Cardiac fibroblast (primary cell): ENCODE data around the gene ACBD5.

ENCODE experiments used
- DNase-seq, 2 donors: peaks; one replicate each; pipeline versions ENCODE4 v3.0.0 to v3.0.0-alpha.2; 2010; ENCODE audit warnings: low read depth in 2 of 2
- H3K4me3 ChIP-seq, 2 donors: replicated peaks in 1 of 2; 1 replicate in 1 of 2; 2 replicates in 1 of 2; pipeline ENCODE4 v1.5.1; 2011; ENCODE audit warnings: low read depth in 2 of 2, low read length in 2 of 2, mild to moderate bottlenecking in 2 of 2, moderate library complexity in 1 of 2
- TF ChIP-seq, protein P1 (sequence below): IDR thresholded peaks from one replicate; pipeline ENCODE4 v1.5.1; 2011; ENCODE audit warnings: low read depth, mild to moderate bottlenecking, low read length, inconsistent platforms

ACBD5 gene

DNA sequence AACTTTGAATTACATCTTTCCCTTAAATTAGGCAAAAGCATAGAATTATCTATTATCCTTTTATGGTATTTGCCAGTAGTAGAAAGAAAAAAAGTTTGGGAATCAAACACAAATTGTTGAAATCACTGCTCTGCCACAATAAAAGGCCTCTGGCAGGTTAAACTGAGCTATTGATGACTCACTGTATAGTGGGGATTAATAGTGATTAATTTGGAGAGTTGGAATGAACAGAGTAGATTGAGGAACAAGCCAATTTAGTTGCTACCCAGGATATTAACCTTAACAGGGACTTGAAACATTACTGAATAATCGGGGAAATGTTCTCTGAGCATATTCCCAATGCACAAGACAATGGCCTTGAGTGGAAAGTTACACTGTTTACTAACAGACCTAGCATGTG, 52.3 kb downstream of the ACBD5 start:
- no peak for DNase-seq
- H3K4me3 ChIP-seq, result no peak overlapping the region
- TF ChIP-seq, protein P1, sequence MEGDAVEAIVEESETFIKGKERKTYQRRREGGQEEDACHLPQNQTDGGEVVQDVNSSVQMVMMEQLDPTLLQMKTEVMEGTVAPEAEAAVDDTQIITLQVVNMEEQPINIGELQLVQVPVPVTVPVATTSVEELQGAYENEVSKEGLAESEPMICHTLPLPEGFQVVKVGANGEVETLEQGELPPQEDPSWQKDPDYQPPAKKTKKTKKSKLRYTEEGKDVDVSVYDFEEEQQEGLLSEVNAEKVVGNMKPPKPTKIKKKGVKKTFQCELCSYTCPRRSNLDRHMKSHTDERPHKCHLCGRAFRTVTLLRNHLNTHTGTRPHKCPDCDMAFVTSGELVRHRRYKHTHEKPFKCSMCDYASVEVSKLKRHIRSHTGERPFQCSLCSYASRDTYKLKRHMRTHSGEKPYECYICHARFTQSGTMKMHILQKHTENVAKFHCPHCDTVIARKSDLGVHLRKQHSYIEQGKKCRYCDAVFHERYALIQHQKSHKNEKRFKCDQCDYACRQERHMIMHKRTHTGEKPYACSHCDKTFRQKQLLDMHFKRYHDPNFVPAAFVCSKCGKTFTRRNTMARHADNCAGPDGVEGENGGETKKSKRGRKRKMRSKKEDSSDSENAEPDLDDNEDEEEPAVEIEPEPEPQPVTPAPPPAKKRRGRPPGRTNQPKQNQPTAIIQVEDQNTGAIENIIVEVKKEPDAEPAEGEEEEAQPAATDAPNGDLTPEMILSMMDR, result no peak

- TF ChIP-seq, protein P1, result no peak
These were observed 70.7 kb downstream of the ACBD5 start for GRCh38 chr10:27169849-27170248.

DNA sequence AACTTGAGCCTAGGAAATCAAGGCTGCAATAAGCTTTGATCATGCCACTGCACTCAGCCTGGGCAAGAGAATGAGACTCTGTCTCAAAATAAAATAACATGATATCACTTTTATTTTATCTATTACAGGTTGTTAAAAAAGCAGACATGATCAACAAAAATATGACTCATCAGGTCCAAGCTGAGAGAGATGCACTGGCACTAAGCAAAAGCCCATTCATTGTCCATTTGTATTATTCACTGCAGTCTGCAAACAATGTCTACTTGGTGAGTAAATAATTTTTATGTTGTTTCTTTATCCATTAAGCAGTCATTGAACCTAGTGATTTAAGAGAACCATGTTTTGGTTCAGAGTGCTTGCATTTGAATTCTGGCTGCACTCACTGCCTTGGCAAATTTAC, 82.2 kb downstream of the ACBD5 start:
- TF ChIP-seq, protein P1, result no peak
- peak in 1 of 2 donors; percentile 41 for DNase-seq
- no peak overlapping the region for H3K4me3 ChIP-seq

More at GRCh38 chr10:27169849-27170248, 70.7 kb downstream of the ACBD5 start:
- H3K4me3 ChIP-seq, result no peak overlapping the region
- DNase-seq, result no peak

DNA sequence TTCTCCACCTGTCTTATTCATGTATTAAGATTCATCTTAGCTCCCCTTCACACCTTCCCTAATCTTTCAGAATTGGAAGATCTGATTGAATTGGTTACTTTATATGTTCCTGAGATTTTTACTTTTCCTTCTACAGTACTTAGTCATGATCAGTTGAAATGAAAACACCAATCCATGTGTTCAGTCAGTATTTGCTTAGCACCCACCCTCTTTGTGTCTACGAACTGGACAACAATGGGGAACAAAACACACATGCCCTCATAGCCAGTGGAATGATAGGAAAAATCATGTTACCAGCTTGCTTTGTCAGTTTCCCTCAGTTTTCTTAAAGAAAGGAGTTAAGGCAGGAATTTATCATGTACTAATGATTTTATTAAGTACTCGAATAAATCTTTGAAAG, 83.4 kb downstream of the ACBD5 start:
- no peak overlapping the region for H3K4me3 ChIP-seq
- peak; percentile 15 to 21 for DNase-seq
- TF ChIP-seq, protein P1, result no peak

GRCh38 chr10:27156566-27156965, 84.0 kb downstream of the ACBD5 start:
- peak overlapping the region; percentile 65 to 95 for H3K4me3 ChIP-seq
- peak in 1 of 2 donors; percentile 6 for DNase-seq

- H3K4me3 ChIP-seq, result peak within 1 kb of the TSS; percentile 65 to 95
- peak; percentile 96 to 97 for DNase-seq
- TF ChIP-seq, protein P1, result no peak
These were observed 85.4 kb downstream of the ACBD5 start, which contains the start of gene MASTL for GRCh38 chr10:27155066-27155754. Gene MASTL, plus strand, starts transcription at chr10:27155352. Its CDS starts 75 bp downstream, at chr10:27155427.

DNA sequence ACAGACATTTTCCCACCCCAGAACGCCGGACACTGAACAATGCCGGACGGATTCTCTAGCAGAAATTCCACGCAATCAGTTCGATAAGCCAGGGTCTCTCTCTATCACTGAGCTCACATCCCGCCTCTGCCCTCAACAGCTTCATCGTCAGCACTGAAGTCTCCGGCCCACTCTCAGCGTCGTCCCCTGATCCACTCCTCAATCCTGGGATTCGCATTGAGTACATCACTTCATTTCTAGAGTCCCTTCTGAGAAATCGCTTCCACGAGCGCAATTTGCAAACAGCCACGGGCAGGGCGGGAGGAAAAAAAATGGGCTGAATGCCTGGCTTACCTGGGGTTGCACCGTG, 86.8 kb downstream of the ACBD5 start:
- DNase-seq, result peak; percentile 25 to 27
- TF ChIP-seq, protein P1, result no peak

More for the DNA sequence above, 86.8 kb downstream of the ACBD5 start:
- H3K4me3 ChIP-seq, result peak overlapping the region; percentile 65 to 95
